ENCODE data around the gene MAPK1.

Gene MAPK1

DNA sequence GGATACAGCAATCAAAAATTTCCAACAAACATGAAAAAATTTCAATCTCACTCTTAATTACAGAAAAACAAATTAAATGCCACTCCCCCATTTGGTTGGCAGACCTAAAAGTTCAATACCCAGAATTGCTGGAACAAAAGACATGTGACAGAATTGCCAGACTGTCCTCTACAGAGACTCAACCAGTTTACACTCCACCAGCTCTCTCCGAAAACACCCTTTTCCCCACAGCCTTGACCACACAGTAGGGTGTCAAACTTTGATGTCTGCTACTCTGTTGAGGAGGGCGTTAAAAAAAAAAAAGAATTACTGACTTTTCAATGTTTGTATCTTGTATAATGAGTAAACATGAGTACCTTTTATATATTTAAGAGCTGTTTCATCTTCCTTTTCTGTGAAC is 87.2 kb downstream of the MAPK1 start:
- no peak for DNase-seq

DNA sequence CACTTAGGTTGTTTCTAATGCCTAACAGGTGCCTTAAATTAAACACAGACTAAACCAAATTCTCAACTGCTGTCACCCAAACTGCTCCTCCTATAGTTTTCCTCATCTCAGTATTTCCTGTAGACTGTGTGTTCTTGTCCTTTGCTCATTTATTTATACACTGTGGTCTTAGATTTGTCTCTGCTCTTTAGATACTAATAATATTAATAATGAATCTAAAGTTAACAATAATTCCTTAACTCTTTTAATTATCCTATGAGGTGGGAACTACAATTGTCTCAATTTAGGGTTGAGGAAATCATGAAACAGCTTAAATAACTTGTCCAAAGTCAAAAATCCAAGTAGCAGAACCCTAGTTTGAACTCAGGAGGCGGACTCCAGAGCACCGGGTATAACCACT is 88.0 kb downstream of the MAPK1 start:
- no peak for DNase-seq

DNA sequence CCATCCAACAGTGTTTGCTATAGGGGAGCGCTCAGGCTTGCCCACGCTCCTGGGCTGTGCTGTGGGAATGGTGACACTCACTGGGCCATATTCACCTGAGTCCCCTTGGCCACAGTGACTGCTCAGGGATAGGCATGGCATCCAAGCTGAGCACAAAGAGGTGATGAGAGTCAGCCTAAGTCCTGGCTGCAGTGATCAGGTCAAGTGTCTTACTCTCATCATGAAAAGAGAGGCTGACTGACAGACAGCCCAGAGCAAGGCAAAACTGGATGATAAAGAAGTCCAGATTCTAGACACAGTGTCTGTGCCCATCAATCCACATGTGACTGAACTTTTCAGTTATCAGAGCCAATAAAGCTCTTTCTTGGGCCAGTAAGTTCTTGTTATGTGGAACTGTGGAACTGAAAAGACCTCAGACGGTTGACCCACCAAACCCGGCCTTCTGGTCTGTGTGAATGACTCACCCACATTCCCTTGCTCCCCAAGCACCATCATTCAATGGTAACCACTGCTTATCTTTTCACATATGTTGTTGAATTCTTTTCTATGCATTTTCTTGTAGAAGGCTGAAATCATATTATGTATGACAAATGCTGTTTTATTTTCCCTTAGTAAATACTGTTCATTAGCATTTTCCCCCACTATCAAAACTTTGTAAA is 88.6 kb downstream of the MAPK1 start:
- no peak for DNase-seq

DNA sequence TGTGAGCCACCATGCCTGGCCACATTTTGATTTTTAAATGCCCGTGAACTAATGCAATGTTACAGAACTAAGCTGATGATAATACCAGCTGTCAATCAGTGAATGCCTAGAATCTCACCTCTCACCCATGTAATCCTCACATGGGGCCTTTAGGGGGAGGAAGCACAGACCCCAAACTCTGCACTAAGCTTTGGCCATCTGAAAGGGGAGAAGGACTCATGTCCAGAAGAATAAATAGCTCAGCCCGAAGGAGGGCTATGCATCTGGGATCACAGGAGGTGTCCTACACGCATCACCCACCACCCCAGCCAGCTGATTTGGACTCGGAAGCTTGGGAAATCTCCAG is 95.8 kb downstream of the MAPK1 start:
- DNase-seq: no peak

DNA sequence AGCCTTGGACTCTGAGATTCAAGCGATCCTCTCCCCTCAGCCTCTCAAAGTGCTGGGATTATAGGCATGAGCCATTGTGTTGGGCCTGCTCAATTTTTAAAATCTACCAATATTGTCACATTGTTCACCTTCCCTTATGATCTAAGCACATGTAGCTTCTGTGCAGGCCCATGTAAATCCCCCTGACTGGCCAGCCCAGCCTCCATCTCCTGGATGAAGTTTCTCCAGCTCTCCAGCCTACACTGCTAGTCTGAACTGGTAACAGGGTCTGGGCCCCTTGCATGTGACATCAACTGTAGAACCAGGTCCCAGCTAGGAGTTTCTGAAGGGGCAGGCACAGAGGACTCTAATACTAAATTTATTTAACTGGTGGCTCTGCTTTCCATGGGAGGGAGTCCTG is 99.0 kb downstream of the MAPK1 start:
- no peak for DNase-seq

DNA sequence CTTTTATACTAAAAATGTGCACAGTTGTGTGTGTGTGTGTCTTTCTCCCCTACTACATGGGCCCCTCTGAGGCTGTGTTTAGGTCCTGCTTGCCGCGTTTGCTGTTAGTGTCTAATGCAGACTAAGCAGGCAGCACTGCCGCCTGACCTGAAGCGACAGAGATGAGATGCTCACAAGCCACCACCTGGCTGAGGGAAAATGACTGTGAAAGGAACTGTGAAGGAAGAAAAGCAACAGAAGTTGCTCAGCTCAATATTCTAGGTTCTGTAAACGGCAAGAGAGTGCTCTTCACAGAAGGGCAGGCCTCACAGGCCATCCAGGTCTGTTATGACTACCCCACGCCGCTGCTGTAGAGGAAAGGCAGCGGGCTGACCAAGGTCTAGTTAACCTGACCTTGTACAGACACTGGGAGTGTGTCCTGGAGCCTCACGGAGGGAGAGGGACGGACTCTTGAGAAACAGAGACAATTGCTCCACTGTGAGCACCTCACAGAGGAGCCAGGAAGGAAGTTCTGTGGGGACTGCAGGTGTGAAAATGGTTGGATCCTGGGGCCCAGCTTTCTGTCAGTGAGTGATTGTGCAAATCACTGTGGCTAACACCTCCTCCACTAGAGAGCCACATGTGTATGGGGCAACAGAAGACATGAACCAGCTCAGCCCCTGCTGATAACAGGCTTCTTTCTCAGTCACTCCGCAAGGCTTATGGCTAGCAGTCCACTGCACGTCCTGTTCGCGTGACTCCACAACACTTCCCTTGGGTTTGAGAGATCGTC is 100.6 kb downstream of the MAPK1 start:
- no peak for DNase-seq

DNA sequence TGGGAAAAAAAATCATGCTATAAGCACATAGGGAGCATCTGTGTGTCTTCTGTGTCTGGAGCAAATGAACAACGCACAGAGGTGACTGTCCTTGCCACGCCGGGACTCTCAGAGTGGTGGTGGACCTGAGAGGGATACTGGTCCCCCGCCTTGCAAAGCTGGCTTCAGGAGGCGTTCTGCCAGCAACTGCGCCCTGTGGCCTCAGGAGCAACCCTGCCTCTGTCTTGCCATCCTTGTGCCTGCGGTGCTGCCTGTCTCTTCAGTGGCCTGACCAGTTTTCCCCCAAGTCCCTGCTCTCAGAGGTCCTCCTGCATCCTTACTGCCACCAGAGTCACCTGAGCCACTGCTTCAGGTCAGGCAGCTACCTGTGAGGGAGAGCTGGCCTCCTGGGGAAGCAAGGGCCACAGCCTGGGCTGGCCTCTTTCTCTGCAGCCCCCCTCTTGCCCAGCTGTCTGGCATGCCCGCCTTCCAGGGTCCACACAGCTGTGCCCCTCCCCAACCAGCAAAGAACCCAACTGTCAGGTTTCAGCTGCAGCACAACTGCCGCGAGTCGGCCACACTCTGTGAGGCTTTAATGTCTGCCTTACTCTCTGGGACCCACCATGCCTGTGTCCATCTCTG is 101.4 kb downstream of the MAPK1 start:
- DNase-seq: no peak

DNA sequence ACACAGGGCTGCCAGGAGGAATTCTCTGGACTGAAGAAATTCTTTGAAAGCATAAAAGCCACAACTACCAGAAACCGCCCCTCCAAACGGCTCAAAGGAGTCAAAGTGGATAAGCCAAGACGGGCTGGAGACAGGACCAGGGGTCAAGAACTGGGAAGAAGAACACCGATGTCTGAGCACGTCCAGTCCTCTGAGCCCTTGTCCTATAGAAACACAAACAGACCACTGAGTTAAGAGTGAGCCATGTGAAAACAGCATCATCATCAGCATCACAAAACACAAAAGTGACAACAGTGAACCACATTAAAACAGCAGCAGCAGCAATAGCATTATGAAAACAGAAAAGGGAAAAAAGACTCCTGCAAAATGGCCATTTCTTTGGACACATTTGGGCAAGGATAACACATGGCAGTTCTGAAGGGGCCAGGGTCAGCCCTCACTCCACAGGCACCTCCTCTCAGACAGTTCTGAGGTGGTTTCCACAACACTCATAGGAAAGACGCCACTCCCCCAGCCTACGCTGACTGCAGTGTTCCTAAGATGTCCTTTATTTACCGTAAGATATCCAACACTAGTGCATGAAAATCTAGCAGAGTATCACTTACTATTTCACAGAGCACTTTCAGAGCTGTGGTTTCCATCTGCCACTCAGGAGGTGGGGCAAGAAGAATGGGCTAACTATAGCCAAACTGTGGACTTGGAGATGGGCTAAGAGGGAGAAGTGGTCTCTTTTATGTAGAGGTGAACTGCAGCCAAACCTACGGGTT is 103.2 kb downstream of the MAPK1 start:
- no peak for DNase-seq

DNA sequence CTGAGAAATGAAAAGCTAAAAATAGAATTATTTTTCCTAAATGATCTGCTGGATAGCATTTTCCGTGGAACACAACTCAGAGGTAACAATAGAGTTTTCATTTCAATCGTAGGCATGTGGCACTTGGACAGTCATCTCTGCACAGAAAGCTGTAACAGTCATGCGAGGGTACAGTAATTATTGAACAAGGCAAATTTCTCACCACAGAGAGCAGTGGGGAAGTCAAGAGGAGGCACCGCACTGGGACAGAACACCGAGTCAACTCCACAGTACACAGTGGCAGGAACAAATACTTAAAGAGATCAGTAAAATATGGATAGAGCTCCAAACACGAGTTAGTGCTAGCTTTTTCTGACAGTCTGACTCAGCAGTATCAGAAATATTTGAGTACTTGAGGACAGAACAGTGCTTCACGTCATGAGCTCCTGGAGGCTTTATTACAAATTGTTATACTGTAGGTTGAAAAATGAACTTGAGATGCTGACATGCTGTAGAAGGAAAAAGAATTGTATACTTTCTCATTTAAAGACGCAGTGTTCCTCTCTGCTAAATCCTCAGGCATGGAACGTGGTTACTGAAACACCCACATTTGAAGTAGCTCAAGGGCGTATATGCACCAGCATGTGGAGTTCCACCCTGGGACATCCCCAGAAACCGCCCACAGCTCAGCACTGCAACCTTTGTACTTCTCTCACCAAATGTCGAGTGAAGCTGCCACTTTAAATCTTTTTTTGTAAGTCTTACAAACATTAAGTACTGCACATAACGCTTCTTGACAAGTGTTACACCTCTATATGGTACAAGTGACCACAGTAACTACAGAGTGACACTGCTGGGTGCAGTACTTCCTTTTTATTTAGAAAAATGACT is 104.5 kb downstream of the MAPK1 start:
- DNase-seq: no peak

DNA sequence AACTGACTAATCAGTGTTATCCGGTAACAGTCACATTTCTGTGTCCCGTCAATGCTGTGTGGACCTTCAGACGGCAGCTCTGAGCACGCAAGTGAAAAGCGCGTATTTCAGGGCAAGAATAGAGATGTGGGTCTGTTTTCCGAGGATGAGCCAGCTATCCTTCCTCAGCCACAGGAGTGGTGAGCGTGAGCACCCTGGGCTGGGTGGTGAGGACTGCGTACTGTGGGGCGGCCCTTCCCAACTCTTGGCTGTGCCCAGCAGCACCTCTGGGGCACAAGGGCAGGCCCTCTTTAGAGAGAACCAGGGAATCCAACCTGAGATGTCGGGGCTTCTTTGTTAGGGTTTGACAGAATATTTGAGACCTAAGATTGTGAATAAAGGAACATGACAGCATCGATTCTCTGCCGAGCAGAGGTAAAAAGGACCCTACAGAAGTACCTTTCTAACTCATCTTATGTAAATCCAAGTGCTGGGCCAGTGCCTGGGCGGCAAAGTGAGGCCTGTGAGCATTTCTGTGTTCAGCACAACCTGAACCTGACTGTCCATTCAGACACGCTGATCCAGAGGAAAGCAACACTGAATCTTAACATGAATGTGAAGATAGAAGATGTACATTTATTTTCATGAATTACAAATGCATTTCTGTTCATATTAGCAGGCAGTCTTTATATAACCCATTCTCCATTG is 105.3 kb downstream of the MAPK1 start:
- DNase-seq: no peak

DNA sequence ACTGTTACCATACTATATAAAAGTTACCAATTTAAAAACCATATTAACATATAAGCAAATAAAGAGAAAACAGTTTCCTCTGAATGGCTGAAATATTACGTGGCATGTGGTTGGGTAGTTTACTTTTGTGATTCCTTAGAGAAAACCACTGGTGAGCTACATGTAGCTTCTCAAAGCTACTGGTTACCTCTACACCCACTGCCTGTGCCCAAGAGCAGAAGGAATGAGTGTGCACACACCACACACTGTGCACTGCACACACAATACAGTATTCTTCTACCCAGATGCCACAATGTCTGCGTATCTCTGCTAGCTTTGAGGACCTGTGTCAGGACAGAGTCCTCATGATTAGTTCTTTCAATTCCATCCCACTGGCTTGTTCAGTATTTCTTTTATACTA is 106.4 kb downstream of the MAPK1 start:
- DNase-seq: no peak

DNA sequence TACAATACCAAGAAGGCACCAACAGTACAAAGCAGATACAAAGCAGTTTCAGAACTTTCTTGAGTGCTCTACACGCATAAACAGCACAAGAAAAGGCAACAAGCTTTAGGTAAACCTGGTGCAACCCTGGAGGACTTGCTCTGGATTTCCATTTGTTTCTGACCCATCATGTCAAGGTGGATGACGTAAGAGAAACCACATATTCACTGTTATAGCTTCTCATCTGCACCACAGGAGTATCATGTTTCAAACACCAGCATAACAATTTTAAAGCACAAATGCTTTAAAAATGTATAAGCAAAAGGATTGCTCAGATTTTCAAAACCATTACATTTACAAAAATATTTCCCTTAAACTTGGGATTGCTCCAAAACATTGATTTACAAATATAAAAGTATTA is 106.8 kb downstream of the MAPK1 start:
- no peak for DNase-seq

DNA sequence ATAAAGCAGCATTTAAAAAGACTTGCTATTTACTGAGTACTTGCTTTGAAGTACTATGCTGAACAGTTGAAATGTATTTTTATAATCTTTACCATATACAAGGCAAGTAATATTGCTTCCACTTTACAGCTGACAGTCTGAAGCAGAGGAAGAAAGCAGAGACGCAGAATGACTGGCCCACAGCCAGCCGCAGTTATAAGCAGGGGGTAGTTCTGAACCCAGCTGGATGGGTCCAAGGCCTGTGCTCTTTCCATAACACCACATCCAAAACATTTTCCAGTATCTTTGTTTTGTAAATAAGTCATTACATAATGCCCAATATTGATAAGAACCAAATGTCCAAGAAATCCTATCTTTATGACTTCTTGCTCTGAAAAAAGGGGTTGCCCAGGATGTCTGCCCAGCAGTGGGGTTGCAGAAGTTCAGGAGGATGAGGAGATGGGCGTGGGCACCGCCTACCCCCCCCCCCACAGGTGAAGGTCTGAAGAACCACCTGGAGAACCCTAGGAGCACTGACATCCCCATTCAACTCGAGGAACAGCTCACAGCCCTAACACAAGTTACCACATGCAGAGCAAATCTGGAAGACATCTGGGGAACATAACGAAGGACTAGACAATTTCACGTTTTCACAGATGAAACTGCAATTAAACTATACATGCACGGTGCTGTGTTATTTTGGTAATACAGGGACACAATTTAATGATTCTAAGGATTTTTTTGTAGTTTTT is 107.6 kb downstream of the MAPK1 start:
- DNase-seq: no peak

DNA sequence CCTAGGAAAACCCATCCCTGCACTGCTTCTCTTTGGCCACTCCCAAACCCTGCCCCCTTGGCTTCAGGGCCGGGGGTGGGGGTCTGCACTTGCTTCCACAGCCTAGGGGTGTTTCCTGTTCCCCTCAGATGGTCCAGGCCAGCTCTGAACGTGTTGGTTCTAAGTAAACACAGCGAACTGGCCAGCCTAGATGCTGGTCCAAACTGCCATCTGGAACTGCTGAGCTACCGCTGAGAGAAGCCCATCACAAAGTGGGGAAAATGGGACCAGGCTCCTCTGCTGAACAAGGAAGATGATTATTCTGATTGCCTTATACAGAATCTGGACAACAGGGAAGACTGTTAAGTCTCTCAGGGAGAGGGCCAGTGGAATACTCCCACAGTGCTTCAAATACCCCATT is 108.4 kb downstream of the MAPK1 start:
- no peak for DNase-seq

DNA sequence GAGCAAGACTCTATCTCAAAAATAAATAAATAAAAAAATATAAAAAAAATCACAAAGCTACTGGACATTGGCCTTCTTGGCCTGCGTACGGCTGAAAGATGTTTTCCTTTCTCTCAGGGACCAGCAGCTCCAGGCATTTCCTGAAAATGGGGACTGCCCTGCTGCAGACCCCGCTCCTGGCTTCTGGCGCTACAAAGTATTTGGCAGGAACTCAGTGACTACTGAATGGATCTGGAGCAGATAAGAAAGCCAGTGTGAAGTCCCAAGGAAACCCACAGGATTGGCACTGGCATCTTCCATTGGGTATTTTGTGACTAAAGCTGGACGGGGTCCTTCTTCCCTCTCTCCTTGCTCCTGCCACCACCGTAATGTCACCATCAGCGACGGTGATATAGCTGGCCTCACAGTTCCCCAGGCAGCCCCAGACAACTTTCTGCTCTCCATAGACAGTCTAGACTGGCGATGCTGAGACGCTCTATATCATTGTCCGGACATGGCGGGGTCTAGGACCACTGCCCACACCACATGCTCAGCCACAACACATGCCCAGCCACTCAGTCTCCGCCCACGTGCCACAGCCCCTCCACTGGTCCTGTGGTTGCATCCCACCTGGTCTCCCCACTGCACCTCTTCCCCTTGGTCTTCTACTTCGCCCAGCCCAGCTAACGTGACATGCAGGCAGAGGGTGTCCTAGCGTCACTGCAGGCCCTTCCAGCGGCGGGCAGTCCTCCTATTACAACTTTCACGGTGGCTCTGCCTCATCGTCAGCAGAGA is 109.2 kb downstream of the MAPK1 start:
- DNase-seq: no peak

DNA sequence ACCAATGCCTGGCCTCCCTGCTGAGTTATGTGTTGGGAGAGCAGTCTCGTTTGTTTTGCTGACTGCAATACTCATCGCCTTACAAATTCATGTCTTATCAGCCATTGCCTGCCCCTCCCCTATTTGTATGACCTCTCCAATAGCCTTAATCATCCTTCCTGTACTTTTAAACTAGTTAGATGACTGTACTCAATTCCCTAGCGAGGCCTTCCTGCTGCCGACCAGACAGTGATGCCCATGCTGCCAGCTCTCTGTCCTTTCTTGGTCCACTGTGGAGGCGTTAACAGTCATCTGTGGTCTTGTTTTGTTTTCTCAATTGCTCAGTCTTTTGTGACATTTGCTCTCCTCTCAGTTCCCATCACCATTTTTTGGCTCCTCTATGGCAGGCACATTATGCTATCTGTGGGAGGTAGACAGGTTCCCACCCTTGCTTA is 111.6 kb downstream of the MAPK1 start:
- DNase-seq: no peak

DNA sequence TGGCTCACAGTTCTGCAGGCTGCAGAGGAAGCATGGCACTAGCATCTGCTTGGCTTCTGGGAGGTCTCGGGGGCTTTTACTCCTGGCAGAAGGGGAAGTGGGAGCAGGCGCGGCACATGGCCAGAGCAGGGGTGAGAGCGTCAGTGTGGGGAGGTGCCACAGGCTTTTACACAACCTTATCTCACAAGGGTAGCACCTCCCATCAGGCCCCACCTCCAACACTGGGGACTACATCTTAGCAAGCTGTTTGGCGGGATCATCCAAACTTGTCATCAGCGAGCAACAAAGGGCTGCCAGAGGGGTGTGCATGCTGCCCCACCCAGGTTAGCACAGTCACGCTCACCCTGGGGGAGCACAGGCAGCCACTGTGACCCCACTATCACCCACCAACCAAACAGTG is 112.9 kb downstream of the MAPK1 start:
- DNase-seq: no peak

DNA sequence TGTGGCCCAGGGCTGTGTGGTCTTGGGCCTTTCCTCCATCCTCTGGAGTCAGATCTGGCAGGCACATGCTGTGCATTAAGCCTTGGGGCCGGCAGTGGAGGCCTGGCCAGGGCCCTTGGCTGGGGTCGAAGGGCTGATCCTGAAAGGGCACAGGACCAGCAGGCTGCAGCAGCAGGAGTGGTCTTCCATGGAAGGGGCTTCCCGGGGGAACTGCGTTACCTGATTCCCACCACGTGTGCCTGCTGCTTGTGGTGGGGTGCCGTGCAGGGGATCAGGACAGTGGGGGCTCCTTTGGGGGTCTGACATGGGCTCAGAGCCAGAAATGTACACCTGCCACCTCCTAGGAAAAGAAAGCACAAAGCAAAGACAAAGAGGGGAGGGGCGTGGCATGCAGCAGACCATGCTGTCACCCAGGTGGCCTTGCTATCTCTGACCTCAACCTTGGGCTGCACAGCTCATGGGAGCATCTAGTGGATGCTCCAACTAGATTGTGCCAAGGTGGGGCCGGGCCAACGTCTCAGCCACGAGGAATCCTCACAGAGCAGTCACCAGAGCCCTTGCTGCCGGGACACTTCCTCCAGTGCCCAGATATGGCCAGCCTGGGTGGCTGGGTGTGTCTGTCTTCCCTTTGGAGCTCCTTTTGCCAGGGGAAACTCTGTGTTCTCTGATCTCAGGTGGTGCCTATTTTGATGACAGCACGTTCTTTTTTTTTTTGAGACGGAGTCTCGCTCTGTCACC is 113.9 kb downstream of the MAPK1 start:
- DNase-seq: no peak

DNA sequence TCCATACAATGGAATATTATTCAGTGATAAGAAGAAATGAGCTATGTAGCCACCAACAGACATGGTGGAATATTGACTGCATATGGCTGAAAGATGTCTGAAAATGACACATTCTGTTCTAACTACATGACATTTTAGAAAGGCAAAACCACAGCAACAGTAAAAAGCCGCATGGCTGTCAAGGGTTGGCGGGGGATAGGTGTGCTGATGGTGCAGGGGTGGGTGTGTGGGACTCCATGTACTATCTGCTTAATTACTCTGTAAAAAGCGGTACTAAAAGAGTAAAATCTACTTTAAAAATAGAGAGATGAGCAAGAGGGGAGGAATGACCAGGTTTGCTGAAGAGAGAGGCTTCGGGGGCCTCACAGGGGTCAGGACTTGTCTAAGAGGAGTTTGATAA is 115.2 kb downstream of the MAPK1 start:
- DNase-seq: no peak

DNA sequence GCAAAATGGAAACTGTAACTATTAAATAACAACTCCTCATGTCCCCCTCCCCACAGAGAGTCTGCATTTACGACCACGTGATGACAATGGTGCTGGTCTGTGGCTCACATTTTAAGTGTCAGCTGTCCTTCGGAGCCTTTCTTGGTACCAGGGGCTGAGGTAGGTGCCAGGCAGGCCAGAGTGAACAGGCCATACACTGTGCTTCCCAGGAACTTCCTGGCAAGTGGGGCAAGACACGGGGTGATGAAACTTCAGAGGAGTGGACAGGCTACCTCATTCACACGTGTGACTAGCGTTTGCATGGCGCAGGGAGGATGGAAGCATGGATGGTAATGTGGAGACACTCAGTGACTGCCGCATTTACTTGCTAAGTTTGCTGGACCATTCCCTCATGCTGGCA is 121.5 kb downstream of the MAPK1 start:
- no peak for DNase-seq
